ENCODE measurements around the gene SDK2.

- no peak for TF ChIP-seq POLR2A (IDR thresholded peaks at IDR 0.05)
- TF ChIP-seq, protein P1, sequence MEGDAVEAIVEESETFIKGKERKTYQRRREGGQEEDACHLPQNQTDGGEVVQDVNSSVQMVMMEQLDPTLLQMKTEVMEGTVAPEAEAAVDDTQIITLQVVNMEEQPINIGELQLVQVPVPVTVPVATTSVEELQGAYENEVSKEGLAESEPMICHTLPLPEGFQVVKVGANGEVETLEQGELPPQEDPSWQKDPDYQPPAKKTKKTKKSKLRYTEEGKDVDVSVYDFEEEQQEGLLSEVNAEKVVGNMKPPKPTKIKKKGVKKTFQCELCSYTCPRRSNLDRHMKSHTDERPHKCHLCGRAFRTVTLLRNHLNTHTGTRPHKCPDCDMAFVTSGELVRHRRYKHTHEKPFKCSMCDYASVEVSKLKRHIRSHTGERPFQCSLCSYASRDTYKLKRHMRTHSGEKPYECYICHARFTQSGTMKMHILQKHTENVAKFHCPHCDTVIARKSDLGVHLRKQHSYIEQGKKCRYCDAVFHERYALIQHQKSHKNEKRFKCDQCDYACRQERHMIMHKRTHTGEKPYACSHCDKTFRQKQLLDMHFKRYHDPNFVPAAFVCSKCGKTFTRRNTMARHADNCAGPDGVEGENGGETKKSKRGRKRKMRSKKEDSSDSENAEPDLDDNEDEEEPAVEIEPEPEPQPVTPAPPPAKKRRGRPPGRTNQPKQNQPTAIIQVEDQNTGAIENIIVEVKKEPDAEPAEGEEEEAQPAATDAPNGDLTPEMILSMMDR (IDR thresholded peaks at IDR 0.05), result no peak
Measured at GRCh38 chr17:73368085-73368631, 276.1 kb downstream of the SDK2 start.

Data from ovary (tissue), 3 donors.